Esophagus muscularis mucosa (tissue), 4 donors: ENCODE measurements around the gene PEX3.

Experiments
- CTCF ChIP-seq, 3 experiments: fragments of 200-600 bp in 2 of 3; fragments of 450-650 bp in 1 of 3; sonication (generic) in 2 of 3; IDR thresholded peaks; one replicate each; pipeline ENCODE4 v1.5.1; 2017 to 2019; ENCODE audit warnings: antibody characterized with exemption in 3 of 3, mild to moderate bottlenecking in 2 of 3, moderate library complexity in 1 of 3
- EP300 ChIP-seq: sonication (generic); formaldehyde crosslinking; IDR thresholded peaks from one replicate; pipeline ENCODE4 v1.6.1; 2017; ENCODE audit warnings: antibody characterized with exemption
- POLR2A ChIP-seq: fragments of 450-650 bp; IDR thresholded peaks from one replicate; pipeline ENCODE4 v1.6.1; 2017; ENCODE audit warnings: antibody characterized with exemption, moderate library complexity, mild to moderate bottlenecking, low read depth
- POLR2AphosphoS5 ChIP-seq, 2 donors: sonication (generic); formaldehyde crosslinking; IDR thresholded peaks; one replicate each; pipeline ENCODE4 v1.6.1; 2017; ENCODE audit warnings: antibody characterized with exemption in 2 of 2

DNA sequence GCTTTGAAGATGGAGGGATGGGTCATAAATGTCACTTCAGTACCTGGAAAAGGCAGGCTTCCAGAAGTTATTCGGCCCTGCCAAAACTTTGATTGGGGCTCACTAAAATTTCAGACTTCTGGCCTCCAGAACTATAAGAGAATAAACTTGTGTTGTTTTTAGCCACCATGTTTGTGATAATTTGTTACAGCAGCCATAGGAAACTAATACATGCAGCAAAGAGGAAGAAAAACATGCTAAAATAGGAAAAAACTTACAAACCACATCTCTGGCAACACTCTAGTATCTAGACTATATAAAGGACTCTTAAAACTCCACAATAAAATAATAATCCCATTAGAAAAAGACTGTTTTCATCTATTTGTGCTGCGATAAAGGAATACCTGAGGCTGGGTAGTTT, 9.6 kb upstream of the PEX3 start:
- TF ChIP-seq POLR2AphosphoS5 (IDR thresholded peaks at IDR 0.05) (no peak), CTCF (IDR thresholded peaks at IDR 0.05) (no peak), EP300 (no peak), POLR2A (no peak)
